Suprapubic skin (tissue), 3 donors: ENCODE data around the gene IGF2R.

Experiments
- EP300 ChIP-seq: sonication (generic); formaldehyde crosslinking; IDR thresholded peaks from one replicate; pipeline ENCODE4 v1.6.1; 2017; ENCODE audit warnings: antibody characterized with exemption
- TF ChIP-seq, protein P1 (sequence below), 2 donors: fragments of 200-600 bp in 1 of 2; fragments of 450-650 bp in 1 of 2; sonication (generic) in 1 of 2; IDR thresholded peaks; one replicate each; pipeline ENCODE4 v1.5.1; 2016 to 2019; ENCODE audit warnings: antibody characterized with exemption in 2 of 2, mild to moderate bottlenecking in 1 of 2, moderate library complexity in 1 of 2

DNA sequence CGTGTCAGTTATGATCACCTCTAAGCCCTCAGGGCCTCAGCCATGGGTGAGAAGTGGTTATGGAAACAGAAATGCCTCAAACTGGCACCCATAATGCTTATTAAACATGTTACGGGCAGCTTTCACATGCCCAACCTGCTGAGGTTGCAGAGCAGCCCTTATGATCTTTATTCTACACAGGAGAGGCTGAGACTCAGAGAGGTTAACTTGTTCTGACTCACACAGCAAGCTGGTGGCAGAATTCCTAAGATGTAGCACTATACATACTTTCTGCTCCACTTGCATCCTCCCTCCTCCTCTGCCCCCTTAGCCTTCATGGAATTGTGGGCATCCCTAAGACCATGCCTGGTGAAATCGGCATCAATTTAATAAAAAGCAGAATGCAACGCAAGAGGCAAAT lies 34.7 kb upstream of the IGF2R start:
- TF ChIP-seq, protein P1, sequence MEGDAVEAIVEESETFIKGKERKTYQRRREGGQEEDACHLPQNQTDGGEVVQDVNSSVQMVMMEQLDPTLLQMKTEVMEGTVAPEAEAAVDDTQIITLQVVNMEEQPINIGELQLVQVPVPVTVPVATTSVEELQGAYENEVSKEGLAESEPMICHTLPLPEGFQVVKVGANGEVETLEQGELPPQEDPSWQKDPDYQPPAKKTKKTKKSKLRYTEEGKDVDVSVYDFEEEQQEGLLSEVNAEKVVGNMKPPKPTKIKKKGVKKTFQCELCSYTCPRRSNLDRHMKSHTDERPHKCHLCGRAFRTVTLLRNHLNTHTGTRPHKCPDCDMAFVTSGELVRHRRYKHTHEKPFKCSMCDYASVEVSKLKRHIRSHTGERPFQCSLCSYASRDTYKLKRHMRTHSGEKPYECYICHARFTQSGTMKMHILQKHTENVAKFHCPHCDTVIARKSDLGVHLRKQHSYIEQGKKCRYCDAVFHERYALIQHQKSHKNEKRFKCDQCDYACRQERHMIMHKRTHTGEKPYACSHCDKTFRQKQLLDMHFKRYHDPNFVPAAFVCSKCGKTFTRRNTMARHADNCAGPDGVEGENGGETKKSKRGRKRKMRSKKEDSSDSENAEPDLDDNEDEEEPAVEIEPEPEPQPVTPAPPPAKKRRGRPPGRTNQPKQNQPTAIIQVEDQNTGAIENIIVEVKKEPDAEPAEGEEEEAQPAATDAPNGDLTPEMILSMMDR (IDR thresholded peaks at IDR 0.05): no peak
- no peak for TF ChIP-seq EP300
